GM21390 (cell line): Measurements from ENCODE around the gene ZSWIM4.

Experiments used
- ATAC-seq: cut with Tn5 transposase; IDR thresholded peaks from one replicate; pipeline ENCODE4 v1.9.1; 2021; ENCODE audit not compliant: unreplicated experiment

ZSWIM4 gene

GRCh38 chr19:13869281-13869680 lies 74.0 kb downstream of the ZSWIM4 start:
- no peak for ATAC-seq

DNA sequence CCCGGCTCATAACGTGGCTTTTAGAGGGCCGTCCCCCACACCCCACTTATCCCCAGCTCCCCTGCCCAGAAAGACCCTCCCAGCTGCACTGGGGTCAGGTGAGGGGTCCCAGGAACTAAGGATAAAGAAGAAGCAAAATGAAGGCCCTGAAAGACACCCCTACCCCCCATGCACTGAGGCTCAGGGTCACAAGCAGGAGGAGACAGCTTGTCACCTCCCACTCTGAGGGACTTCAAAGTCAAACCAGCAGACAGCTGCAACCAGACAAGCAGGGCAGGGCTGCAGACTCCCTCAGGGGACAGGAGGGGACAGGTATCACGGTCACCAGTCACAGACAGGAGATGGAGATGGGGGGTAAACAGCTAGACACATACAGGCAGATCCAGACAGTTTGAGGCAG lies 75.6 kb downstream of the ZSWIM4 start:
- ATAC-seq: no peak

DNA sequence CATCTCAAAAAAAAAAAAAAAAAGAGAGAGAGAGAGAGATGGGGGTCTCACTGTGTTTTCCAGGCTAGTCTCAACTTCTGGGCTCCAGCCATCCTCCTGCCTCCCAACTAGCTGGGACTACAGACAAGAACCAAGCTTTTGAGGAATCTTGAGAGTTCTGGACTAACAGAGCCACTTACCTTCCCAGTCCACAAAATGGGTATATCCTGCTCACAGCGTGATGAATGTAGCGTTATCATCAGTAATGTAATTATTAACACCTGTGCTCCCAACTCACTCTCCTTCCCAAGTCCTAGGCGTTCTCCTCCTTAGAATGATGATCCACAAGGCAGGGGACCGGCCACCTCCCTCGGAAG lies 77.1 kb downstream of the ZSWIM4 start:
- no peak for ATAC-seq

DNA sequence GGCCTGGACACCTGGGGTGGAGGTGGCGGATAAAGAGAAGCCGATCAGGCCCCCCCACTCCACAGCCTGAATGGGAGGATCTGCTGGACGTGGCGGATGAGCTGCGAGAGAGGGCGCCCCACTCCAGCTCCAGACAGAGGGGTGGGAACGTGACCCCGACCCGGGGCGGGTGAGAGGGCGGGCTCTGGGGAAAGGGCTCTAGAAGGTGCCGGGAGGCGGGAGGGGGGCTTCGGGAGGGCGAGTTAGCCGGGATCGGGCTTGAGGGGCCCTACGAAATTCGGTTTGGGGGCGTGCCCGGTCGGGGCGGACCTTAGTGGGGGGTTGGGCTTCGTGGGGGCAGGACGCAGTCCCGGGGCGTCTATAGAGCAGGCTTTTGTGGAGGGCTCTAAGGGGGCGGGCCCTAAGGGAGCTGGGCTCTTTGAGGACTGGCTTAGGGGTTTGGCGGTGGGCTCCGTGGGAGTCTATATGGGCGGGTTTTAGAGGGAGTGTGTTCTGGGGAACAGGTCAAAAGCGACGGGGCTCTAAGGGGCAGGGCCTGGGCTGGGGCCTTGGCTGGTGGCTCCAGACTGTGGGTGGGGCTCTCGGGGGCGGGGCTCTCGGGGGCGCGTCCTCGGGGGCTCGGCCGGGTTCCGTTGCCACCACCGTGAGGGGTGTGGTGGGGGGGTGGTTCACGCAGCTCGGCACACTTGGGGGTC lies 77.6 kb downstream of the ZSWIM4 start:
- no peak for ATAC-seq

DNA sequence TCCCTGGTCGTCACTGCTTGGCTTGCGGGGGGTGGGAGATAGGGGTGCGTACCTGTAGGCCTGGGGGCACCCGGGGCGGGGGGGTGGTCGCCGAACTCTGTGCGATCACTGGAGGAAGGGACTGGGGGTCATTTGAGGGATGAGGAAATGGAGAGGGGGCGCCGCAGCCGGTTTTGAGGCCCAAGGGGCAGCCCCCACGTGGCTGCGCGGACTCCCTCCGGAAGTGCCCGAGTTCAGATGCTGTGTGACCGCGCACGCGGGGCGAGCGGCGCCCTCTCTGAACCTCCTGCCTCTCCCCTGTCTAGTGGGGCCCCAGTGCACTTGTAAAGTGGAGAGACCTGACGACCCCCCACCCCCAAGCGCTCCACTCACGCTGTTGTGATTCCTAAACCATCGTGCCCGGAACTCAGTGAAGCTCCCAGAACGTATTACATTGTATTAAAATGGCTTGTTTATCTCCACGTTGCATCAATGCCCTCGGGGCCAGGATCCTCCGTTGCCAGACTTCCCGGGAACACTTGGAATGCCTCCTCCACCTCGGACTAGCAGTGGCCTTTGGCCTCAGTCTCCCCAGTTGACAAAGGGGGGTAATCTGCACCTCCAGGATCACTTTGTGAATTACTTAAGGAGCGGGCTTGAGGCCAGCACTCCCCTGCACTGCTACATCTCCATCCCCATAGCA lies 78.7 kb downstream of the ZSWIM4 start:
- no peak for ATAC-seq

GRCh38 chr19:13875824-13876223 lies 80.6 kb downstream of the ZSWIM4 start:
- no peak for ATAC-seq

GRCh38 chr19:13876834-13877233 lies 81.6 kb downstream of the ZSWIM4 start, which contains the start of gene NANOS3:
NANOS3 (plus strand) TSS chr19:13877134; CDS start chr19:13877249, 115 bp downstream.
- no peak for ATAC-seq

DNA sequence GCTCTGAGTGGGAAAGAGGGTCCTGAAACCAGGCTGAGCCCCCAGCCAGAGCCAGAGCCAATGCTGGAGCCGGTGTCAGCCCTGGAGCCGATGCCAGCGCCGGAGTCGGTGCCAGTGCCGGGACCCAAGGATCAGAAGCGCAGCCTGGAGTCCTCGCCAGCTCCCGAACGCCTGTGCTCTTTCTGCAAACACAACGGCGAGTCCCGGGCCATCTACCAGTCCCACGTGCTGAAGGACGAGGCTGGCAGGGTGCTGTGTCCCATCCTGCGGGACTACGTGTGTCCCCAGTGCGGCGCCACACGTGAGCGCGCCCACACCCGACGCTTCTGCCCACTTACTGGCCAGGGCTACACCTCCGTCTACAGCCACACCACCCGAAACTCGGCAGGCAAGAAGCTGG lies 82.1 kb downstream of the ZSWIM4 start:
- no peak for ATAC-seq

DNA sequence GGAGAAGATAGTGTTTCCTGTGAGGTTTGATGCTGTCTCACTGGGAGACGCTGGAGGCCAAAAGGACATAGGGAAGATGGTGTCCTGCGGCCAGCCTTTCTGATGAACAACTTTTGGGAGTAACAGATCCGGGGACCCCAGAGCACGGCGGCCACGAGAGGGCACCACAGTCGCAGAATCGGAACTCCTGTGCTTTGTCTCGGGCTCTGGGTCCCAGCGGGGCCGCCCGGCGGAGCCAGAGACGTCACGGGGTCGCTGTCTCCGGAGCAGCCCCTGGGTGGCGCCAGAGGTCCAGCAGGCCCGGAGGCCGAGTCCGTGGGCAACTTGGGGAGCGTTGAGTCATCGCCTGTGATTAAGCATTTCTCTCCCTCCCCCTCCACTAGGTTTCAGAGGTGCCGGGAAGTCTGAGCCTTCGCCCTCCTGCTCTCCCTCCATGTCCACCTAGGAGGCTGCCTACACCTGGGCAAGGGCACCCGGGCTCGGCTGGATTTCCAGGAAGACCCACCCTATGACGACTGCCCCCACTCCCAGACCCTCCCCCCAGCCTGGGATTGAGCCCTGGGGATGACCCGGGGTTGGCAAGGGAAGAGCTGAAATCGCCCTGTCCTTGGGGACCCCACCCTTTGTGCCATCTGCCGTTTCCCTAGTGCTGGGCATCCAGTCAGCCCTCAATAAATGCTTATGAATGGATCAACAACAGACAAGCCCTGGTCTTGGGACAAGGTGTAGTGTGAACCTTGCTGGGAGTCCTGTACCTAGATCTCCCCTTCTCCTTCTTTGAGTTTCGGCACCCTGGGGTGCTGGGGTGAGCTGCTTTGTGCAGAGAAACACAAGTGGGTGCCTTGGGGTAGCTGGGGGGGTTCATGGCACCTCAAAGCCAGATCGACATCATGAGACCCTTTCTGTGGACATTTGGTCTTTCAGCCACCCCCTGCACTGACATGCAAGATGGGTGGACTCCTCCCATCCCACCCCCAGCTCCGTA lies 85.1 kb downstream of the ZSWIM4 start:
- peak; percentile 81 for ATAC-seq

GRCh38 chr19:13881251-13881691 lies 86.0 kb downstream of the ZSWIM4 start:
- ATAC-seq: no peak
